H1 (cell line): ENCODE results near the gene AP4M1.

ENCODE experiments used
- EZH2 ChIP-seq: fragments of 200-600 bp; sonication (generic); IDR thresholded peaks from 2 replicates; pipeline ENCODE4 v1.7.1; 2012; ENCODE audit warnings: low read depth, mild to moderate bottlenecking, moderate library complexity, low read length, inconsistent platforms; ENCODE audit not compliant: severe bottlenecking
- POLR2AphosphoS5 ChIP-seq: IDR thresholded peaks from 2 replicates; pipeline ENCODE4 v1.6.1; 2011; ENCODE audit warnings: low read depth, low read length
- SIN3A ChIP-seq, 2 experiments: IDR thresholded peaks in 1 of 2; conservative IDR thresholded peaks in 1 of 2; 2 replicates each; pipeline ENCODE4 v1.6.1; 2011 to 2012; ENCODE audit warnings: low read length in 2 of 2, improper control_type of control experiment in 1 of 2, low read depth in 1 of 2, mild to moderate bottlenecking in 1 of 2
- TAF7 ChIP-seq: optimal IDR thresholded peaks from 2 replicates; pipeline ENCODE3; 2011; ENCODE audit warnings: low read depth, mild to moderate bottlenecking, inconsistent platforms, low read length, moderate library complexity, borderline replicate concordance
- TBP ChIP-seq: IDR thresholded peaks from 2 replicates; pipeline ENCODE4 v1.6.1; 2011; ENCODE audit warnings: low read depth, low read length, improper control_type of control experiment
- YY1 ChIP-seq: IDR thresholded peaks from 2 replicates; pipeline ENCODE4 v1.6.1; 2011; ENCODE audit warnings: low read depth, mild to moderate bottlenecking, low read length
- TF ChIP-seq, protein P1 (sequence below), 3 experiments: IDR thresholded peaks; 1 replicate in 2 of 3; 2 replicates in 1 of 3; pipeline versions ENCODE4 v1.5.1 to v1.6.1; 2011; ENCODE audit warnings: low read length in 3 of 3, mild to moderate bottlenecking in 3 of 3, inconsistent platforms in 2 of 3, low read depth in 1 of 3, moderate library complexity in 1 of 3; ENCODE audit not compliant: insufficient read depth in 1 of 3; ENCODE audit errors: control extremely low read depth in 1 of 3

DNA sequence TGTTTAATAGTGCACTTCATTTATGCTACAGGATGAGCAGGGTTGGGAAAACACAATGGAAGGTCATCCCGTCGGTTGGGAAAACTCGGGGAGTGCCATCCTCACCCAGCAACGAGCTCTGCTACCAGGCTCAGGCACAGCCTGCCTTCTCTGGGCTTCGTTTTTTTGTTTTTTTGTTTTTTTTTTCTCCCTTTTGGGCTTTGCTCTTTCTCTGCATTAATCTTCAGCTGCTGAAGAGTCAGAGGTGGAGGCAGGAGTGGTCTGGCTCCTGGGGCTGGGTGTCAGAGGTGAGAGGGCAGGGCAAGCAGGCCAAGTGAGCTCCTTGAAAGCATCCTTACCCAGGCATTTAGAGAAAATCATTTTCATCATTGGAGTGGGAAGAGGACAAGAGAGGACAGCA lies 31.5 kb upstream of the AP4M1 start:
- no peak for TF ChIP-seq TBP
- no peak for TF ChIP-seq SIN3A (conservative IDR thresholded peaks at IDR 0.05 in 1 of 2, IDR thresholded peaks at IDR 0.05 in 1 of 2; ENCODE audit: low read depth in 1 of 2, low read length in 2 of 2)
- TF ChIP-seq TAF7 = no peak
- no peak for TF ChIP-seq YY1
- TF ChIP-seq, protein P1, sequence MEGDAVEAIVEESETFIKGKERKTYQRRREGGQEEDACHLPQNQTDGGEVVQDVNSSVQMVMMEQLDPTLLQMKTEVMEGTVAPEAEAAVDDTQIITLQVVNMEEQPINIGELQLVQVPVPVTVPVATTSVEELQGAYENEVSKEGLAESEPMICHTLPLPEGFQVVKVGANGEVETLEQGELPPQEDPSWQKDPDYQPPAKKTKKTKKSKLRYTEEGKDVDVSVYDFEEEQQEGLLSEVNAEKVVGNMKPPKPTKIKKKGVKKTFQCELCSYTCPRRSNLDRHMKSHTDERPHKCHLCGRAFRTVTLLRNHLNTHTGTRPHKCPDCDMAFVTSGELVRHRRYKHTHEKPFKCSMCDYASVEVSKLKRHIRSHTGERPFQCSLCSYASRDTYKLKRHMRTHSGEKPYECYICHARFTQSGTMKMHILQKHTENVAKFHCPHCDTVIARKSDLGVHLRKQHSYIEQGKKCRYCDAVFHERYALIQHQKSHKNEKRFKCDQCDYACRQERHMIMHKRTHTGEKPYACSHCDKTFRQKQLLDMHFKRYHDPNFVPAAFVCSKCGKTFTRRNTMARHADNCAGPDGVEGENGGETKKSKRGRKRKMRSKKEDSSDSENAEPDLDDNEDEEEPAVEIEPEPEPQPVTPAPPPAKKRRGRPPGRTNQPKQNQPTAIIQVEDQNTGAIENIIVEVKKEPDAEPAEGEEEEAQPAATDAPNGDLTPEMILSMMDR (IDR thresholded peaks at IDR 0.05; ENCODE audit: control extremely low read depth in 1 of 3, insufficient read depth in 1 of 3, low read depth in 1 of 3, low read length in 3 of 3) = no peak
- TF ChIP-seq POLR2AphosphoS5 = no peak
- TF ChIP-seq EZH2 = no peak
